Fibroblast of mammary gland (primary cell): ENCODE results near the gene NOL4L.
A peak's percentile ranks its signal among the peaks of the same experiment; 100 is the strongest.

Experiments used
- DNase-seq: peaks from one replicate; pipeline ENCODE4 v3.0.0-alpha.2; 2010; ENCODE audit warnings: low read depth
- H3K4me3 ChIP-seq: 2 replicates; pipeline ENCODE4 v1.5.1; 2011; ENCODE audit warnings: low read depth, mild to moderate bottlenecking, low read length, moderate library complexity; ENCODE audit not compliant: control insufficient read depth
- CTCF ChIP-seq: conservative IDR thresholded peaks from 2 replicates; pipeline ENCODE4 v1.5.1; 2011; ENCODE audit warnings: low read depth, low read length, inconsistent platforms; ENCODE audit not compliant: control insufficient read depth, insufficient read depth

The NOL4L gene

GRCh38 chr20:32437391-32438074, 147.6 kb downstream of the NOL4L start:
- DNase-seq, result no peak
- H3K4me3 ChIP-seq, result no peak overlapping the region
- peak; percentile 30 for TF ChIP-seq CTCF

GRCh38 chr20:32436968-32437367, 148.2 kb downstream of the NOL4L start:
- no peak for DNase-seq
- TF ChIP-seq CTCF, result no peak
- no peak overlapping the region for H3K4me3 ChIP-seq

GRCh38 chr20:32436142-32436861, 148.8 kb downstream of the NOL4L start:
- no peak overlapping the region for H3K4me3 ChIP-seq
- DNase-seq, result no peak
- TF ChIP-seq CTCF, result no peak

DNA sequence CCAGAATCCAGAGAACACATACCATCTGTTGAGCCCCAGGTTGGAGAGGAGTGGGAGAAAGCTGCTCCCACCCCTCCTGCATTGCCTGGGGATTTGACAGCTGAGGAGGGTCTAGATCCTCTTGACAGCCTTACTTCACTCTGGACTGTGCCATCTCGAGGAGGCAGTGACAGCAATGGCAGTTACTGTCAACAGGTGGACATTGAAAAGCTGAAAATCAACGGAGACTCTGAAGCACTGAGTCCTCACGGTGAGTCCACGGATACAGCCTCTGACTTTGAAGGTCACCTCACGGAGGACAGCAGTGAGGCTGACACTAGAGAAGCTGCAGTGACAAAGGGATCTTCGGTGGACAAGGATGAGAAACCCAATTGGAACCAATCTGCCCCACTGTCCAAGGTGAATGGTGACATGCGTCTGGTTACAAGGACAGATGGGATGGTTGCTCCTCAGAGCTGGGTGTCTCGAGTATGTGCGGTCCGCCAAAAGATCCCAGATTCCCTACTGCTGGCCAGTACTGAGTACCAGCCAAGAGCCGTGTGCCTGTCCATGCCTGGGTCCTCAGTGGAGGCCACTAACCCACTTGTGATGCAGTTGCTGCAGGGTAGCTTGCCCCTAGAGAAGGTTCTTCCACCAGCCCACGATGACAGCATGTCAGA, 149.6 kb downstream of the NOL4L start:
- TF ChIP-seq CTCF, result no peak
- no peak for DNase-seq
- no peak overlapping the region for H3K4me3 ChIP-seq

DNA sequence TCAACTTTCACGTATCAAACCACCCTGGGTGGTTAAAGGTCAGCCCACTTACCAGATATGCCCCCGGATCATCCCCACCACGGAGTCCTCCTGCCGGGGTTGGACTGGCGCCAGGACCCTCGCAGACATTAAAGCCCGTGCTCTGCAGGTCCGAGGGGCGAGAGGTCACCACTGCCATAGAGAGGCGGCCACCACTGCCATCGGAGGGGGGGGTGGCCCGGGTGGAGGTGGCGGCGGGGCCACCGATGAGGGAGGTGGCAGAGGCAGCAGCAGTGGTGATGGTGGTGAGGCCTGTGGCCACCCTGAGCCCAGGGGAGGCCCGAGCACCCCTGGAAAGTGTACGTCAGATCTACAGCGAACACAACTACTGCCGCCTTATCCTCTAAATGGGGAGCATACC, 150.7 kb downstream of the NOL4L start:
- no peak for TF ChIP-seq CTCF
- DNase-seq, result no peak
- no peak overlapping the region for H3K4me3 ChIP-seq

DNA sequence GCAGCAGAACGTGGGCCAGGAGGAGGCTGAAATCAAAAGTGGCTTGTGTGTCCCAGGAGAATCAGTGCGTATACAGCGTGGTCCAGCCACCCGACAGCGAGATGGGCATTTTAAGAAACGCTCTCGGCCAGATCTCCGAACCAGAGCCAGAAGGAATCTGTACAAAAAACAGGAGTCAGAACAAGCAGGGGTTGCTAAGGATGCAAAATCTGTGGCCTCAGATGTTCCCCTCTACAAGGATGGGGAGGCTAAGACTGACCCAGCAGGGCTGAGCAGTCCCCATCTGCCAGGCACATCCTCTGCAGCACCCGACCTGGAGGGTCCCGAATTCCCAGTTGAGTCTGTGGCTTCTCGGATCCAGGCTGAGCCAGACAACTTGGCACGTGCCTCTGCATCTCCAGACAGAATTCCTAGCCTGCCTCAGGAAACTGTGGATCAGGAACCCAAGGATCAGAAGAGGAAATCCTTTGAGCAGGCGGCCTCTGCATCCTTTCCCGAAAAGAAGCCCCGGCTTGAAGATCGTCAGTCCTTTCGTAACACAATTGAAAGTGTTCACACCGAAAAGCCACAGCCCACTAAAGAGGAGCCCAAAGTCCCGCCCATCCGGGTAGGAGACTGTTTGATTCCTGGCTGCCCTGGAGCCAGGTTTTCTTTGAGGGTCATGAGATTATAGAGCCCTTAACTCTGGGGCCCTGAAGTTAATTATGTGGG, 151.7 kb downstream of the NOL4L start:
- H3K4me3 ChIP-seq, result no peak overlapping the region
- no peak for TF ChIP-seq CTCF
- DNase-seq, result no peak
